ENCODE data around the gene SH3GL2. TPM values are rescaled to one million over a fixed set of nuclear protein-coding genes. Genes with fewer than 3 reads are reported as not detected.

The SH3GL2 gene
- total and polyA plus RNA-seq, 9 of the 15 experiments (the other 6 are each of a cell fraction or from before 2014, with no cell fraction given) = not detected

DNA sequence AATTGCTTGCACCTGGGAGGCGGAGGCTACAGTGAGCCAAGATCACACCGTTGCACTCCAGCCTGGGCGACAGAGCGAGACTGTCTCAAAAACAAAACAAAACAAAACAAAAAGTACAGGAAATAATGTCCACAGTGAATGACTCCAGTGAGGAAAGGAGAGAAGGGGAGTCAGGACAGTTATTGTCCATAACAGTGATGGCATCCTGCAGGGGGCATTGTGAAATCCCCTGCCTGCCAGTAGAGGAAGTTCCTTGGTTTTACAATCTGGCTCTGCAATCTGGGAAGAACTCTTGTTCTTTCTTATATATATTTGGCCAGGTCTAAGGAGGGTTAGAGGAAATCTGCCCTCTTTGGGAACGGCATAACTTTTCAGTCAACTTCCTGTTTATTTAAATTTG lies 8.2 kb downstream of the SH3GL2 start (continued):
- TF ChIP-seq, protein P1, sequence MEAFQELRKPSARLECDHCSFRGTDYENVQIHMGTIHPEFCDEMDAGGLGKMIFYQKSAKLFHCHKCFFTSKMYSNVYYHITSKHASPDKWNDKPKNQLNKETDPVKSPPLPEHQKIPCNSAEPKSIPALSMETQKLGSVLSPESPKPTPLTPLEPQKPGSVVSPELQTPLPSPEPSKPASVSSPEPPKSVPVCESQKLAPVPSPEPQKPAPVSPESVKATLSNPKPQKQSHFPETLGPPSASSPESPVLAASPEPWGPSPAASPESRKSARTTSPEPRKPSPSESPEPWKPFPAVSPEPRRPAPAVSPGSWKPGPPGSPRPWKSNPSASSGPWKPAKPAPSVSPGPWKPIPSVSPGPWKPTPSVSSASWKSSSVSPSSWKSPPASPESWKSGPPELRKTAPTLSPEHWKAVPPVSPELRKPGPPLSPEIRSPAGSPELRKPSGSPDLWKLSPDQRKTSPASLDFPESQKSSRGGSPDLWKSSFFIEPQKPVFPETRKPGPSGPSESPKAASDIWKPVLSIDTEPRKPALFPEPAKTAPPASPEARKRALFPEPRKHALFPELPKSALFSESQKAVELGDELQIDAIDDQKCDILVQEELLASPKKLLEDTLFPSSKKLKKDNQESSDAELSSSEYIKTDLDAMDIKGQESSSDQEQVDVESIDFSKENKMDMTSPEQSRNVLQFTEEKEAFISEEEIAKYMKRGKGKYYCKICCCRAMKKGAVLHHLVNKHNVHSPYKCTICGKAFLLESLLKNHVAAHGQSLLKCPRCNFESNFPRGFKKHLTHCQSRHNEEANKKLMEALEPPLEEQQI (IDR thresholded peaks at IDR 0.05) = no peak
- TF ChIP-seq ZKSCAN8 (CRISPR knock-in tag; IDR thresholded peaks at IDR 0.05) (no peak), BCOR (IDR thresholded peaks at IDR 0.05) (no peak), GATA2 (CRISPR knock-in tag; IDR thresholded peaks at IDR 0.05) (no peak)

DNA sequence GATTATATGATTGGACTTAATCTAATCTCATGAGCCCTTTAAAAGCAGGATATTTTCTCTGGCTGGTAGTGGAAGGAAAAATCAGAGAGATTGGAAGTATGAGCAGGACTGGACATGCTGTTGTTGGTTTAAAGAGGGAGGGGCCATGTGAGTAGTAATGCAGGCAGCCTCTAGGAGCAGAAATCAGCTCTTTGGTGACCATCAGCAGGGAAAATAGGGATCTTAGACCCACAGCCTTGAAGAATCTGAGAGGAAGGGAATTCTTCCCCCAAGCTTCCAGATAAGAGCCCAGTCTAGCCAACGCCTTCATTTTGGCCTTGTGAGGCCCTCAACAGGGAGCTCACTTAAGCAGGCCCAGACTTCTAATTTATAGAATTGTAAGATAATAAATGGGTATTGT lies 9.5 kb downstream of the SH3GL2 start:
- H3K4me2 ChIP-seq (ENCODE audit: insufficient read depth, low read length) = no peak overlapping the region
- no peaks in the 10 kb centered on the region for H4K20me1 ChIP-seq (replicated peaks; ENCODE audit: control insufficient read depth, insufficient read depth, low read length)
- H3K27ac ChIP-seq (ENCODE audit: extremely low read depth, low read depth, low read length) = no peak overlapping the region
- no peak for ATAC-seq
- H3K9me3 ChIP-seq (replicated peaks; ENCODE audit: control insufficient read depth, insufficient read depth, low read depth, low read length) = no peaks in the 10 kb centered on the region
- H3K27me3 ChIP-seq (ENCODE audit: control insufficient read depth in 2 of 2, insufficient read depth in 2 of 2, low read length in 2 of 2) = no peaks in the 10 kb centered on the region
- BruUV-seq (replicated peaks) = no TSS peak
- 0% methylated on average over 1 of the region's 1 CpG for WGBS (ENCODE audit: insufficient coverage, low coverage, missing lambda C conversion rate)
- H3K4me1 ChIP-seq (replicated peaks in 1 of 2; ENCODE audit: control insufficient read depth in 2 of 2, insufficient read depth in 2 of 2, low read length in 2 of 2) = no peaks in the 10 kb centered on the region
- no peak overlapping the region for H3K4me3 ChIP-seq
- CTCF ChIA-PET (ENCODE audit: low intra/inter-chr PET ratio) = no interaction called here
- no peak overlapping the region for H2AFZ ChIP-seq (ENCODE audit: low read depth, low read length)
- POLR2A ChIA-PET = no interaction called here
- no peaks in the 10 kb centered on the region for H3K9me1 ChIP-seq (ENCODE audit: control insufficient read depth, insufficient read depth, low read length)
- H3K36me3 ChIP-seq (ENCODE audit: control insufficient read depth, insufficient read depth, low read length) = no peaks in the 10 kb centered on the region
- H3K9ac ChIP-seq (ENCODE audit: insufficient read depth in 1 of 2, low read depth in 2 of 2, low read length in 2 of 2) = no peak overlapping the region
- intact Hi-C loops (cut with micrococcal nuclease) (no loop called here), in situ Hi-C loops (cut with MboI) (no loop called here)
- no peak for DNase-seq (ENCODE audit: extremely low read depth in 1 of 4, low spot score in 3 of 4)
- TF ChIP-seq SRSF9 (IDR thresholded peaks at IDR 0.05; ENCODE audit: borderline replicate concordance, low read depth, low read length) (no peak), LCOR (CRISPR knock-in tag; IDR thresholded peaks at IDR 0.05) (no peak)
- H3K79me2 ChIP-seq (ENCODE audit: control insufficient read depth, insufficient read depth, low read length) = no peaks in the 10 kb centered on the region
- no peak for FAIRE-seq
